ENCODE data around the gene ABCA4. TPM values are rescaled to one million over a fixed set of nuclear protein-coding genes. Genes with fewer than 3 reads are reported as not detected.
A peak's percentile ranks its signal among the peaks of the same experiment; 100 is the strongest.

The ABCA4 gene
- total RNA-seq, 2 experiments from 2014 or later, result not detected

DNA sequence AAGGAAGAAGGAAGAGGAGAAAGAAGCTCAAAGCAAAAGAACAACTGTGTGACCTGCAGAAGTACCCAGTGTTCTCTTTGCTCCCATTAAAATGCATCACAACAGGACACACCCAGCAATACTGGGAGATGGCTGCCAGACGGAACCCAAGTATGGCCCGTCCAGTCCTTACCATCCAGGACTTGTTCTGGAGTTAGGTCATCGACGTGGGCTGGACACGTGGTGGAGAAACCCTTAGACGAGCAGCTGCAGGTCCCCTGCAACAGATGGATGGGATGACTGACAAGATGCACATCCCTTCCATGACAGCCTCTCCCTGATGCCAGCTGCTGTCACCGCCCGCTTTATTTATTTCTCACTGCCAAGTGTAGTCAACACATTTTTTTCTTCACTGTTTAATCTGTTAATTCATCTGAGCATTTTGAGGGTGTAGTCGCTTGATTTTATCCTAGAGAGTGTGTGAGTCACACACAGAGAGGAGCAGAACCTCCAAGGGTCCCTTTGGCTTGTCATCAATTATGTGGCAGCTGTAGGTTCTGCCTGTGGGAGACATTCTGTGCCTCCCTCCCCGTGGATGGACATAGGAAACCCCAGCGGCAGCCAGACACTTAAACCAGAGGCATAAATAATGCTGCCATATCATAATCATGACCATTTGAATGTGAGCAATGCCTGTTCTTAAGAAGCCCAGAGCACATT is 80.9 kb downstream of the ABCA4 start:
- CTCF ChIA-PET, result interaction anchor here (0.8 to 7.6 kb wide), 25 partner anchors 9 to 1003 kb away, joined by 3 to 62 read pairs (median 5); no protein-coding TSS in a partner anchor
- H3K36me3 Mint-ChIP-seq, result no peaks in the 10 kb centered on the region
- no peak for DNase-seq
- peaks cover 45% of the 10 kb centered on the region for H3K27me3 Mint-ChIP-seq
- peaks cover 15% of the 10 kb centered on the region for H3K4me1 Mint-ChIP-seq
- no peak for ATAC-seq
- H3K4me3 Mint-ChIP-seq, result no peak overlapping the region
- H3K27ac Mint-ChIP-seq, result no peak overlapping the region
- no peaks in the 10 kb centered on the region for H3K9me3 Mint-ChIP-seq (ENCODE audit: low read depth)

DNA sequence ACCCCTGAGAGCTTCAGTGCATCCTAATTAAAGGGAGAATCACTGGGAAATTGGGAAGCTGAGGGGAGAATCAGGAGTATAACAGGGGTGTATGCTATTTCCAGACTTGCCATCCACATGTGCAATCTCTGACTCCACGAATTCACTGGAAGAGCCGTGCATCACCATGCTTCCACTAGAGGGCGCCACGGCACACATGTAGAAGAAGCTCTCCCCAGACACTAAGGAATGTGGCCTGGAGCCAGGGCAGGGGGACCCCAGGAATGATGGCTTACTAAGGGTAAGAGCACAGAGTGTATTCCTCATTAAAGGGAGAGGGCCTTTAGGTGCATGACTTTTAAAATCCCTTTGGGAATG is 81.5 kb downstream of the ABCA4 start:
- Mint-ChIP-seq H3K27me3 (peaks cover 45% of the 10 kb centered on the region), H3K4me1 (peaks cover 15% of the 10 kb centered on the region), H3K27ac (no peak overlapping the region), H3K4me3 (no peak overlapping the region), H3K36me3 (no peaks in the 10 kb centered on the region), H3K9me3 (ENCODE audit: low read depth) (no peaks in the 10 kb centered on the region)
- DNase-seq, result peak; percentile 63
- ATAC-seq, result no peak
- CTCF ChIA-PET, result interaction anchor here (0.8 to 7.6 kb wide), 23 partner anchors 9 to 1004 kb away, joined by 3 to 62 read pairs (median 5); no protein-coding TSS in a partner anchor

DNA sequence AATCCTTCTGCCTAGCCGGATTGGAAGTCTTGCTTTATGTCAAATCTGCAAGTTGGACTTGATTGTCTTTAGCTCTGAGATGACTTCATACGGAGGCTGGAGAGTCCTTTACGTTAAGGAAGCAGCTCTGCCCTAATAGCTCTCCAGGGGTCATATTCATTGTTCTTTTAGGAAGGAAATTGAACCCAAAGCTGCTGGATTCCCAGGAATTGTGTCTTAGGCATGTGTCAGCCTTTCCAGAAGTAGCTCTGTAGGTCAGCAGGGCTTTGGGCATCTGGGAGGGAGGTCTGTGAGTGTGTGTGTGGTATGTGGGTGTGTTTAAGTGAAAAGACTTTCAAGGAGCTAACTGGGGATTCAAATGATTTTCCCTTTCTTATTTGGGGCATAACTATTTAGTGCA is 82.4 kb downstream of the ABCA4 start:
- no peaks in the 10 kb centered on the region for H3K9me3 Mint-ChIP-seq (ENCODE audit: low read depth)
- peaks cover 50% of the 10 kb centered on the region for H3K27me3 Mint-ChIP-seq
- H3K27ac Mint-ChIP-seq, result no peak overlapping the region
- peaks cover 11% of the 10 kb centered on the region for H3K4me1 Mint-ChIP-seq
- CTCF ChIA-PET, result interaction anchor here (1.7 to 7.6 kb wide), 5 partner anchors 12 to 768 kb away, joined by 6 to 62 read pairs (median 18); no protein-coding TSS in a partner anchor
- ATAC-seq, result no peak
- H3K36me3 Mint-ChIP-seq, result no peaks in the 10 kb centered on the region
- no peak for DNase-seq
- H3K4me3 Mint-ChIP-seq, result no peak overlapping the region

DNA sequence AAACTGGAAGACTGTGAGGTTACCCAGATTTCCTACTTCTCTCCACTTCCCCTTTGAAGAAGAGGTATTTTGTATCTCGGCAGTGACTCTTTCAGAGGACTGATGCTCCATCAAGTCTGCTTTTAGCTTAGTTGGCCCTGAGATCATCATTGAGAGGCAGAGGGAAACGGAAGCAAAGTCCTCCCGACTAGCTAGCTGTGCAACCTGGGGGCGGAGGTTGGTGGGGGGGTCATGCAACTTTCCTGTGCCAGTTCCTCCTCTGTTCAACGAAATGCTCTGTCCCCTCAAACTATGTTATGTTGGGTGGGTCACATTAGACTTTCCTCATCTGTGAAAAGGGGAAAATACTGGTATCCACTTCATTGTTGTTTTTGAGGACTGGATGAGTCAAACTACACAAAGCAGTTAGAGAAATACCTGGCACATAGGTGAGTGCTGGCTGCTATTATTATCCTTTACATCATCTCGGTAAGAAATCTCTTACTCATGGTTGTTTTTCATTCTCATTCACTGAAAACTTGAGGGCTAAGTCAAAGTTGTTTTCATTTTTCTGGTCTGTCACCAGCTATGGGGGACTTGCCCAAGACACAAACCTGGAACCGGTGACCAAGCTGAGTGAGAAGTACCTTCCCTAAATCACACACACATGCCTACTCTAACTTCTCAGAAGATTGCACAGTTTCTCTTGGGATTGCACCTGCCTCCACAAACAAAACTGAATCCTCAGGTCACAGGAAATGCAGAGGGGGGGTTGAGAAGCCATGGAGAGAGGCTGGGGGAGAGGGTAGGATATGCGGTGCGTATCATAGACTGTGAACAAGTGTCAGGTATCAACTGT is 83.3 kb downstream of the ABCA4 start:
- Mint-ChIP-seq H3K4me3 (no peak overlapping the region), H3K27me3 (peaks cover 52% of the 10 kb centered on the region), H3K36me3 (no peaks in the 10 kb centered on the region), H3K4me1 (peaks cover 11% of the 10 kb centered on the region), H3K9me3 (ENCODE audit: low read depth) (no peaks in the 10 kb centered on the region), H3K27ac (no peak overlapping the region)
- DNase-seq (no peak), ATAC-seq (no peak)
- CTCF ChIA-PET, result interaction anchor here (1.3 to 7.6 kb wide), 5 partner anchors 8 to 24 kb away, joined by 3 to 62 read pairs (median 11); no protein-coding TSS in a partner anchor

DNA sequence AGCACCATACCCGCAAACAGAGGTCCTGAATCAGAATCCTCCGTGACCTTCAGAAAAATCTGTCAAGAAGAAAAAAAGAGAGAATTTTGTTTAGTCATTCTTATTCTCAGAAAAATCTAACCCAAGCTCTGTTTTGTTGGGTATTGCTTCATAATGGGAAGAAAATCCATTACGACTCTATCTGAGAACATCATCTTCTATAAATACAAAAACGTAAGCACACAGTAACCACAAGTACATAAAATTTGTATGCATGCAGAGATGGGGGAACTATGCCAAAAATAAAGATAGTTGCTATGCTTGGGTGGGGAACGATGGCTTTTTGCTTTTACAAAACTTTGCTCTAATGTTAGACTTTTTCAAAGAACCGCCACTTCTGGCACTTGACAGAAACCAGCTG is 84.2 kb downstream of the ABCA4 start:
- no peaks in the 10 kb centered on the region for H3K36me3 Mint-ChIP-seq
- no peak for ATAC-seq
- H3K9me3 Mint-ChIP-seq (ENCODE audit: low read depth), result no peaks in the 10 kb centered on the region

DNA sequence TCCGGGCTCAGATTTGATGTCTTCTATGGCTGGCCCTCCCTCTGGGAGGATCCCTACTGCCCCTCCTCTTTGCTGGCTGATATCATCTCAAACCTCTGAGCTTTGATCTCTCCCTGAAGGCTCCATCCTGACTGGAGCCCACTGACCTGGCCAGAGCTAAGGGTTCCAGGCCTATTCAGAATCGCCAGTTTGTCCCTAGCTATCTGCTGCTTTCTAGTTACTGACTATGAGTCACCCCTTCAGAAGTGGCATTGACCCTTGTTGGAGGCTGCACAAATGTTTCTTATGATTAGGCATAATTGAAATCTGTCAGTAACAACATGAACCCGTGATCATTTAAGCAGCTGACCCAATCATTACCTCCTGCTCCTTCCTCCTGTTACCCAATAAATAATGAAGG is 87.1 kb downstream of the ABCA4 start:
- Mint-ChIP-seq H3K4me1 (peaks cover 11% of the 10 kb centered on the region), H3K36me3 (no peaks in the 10 kb centered on the region), H3K27ac (no peak overlapping the region), H3K4me3 (no peak overlapping the region), H3K27me3 (peaks cover 38% of the 10 kb centered on the region), H3K9me3 (ENCODE audit: low read depth) (no peaks in the 10 kb centered on the region)
- no peak for ATAC-seq
- CTCF ChIA-PET, result interaction anchor here (0.6 to 2.2 kb wide), 4 partner anchors 11 to 301 kb away, joined by 3 to 12 read pairs (median 7); no protein-coding TSS in a partner anchor
- no peak for DNase-seq

More for the DNA sequence above, 84.2 kb downstream of the ABCA4 start:
- no peak overlapping the region for H3K4me3 Mint-ChIP-seq
- CTCF ChIA-PET, result interaction anchor here (1.3 to 7.6 kb wide), 3 partner anchors 9 to 15 kb away, joined by 3 to 62 read pairs (median 11); no protein-coding TSS in a partner anchor
- no peak overlapping the region for H3K27ac Mint-ChIP-seq
- H3K27me3 Mint-ChIP-seq, result peaks cover 48% of the 10 kb centered on the region
- peaks cover 11% of the 10 kb centered on the region for H3K4me1 Mint-ChIP-seq
- DNase-seq, result no peak

DNA sequence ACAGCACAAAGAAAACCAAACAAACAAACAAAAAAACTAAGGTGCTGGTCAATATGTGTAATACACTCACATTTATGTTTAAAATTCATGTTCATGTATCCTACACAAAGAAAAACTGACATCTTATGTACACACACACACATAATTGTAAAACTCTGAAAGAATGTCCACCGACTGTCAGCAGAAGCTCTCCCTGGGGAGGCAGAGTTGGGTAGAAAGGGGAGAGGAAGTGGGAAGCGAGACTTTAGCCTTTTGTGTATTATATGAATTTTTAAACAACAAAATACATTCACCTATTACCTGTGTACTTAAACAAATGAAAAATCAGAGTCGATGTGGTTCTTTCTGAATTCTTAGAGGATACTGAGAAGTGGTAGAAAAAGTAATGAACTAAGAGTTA is 88.3 kb downstream of the ABCA4 start:
- Mint-ChIP-seq H3K4me3 (no peak overlapping the region), H3K4me1 (peaks cover 8% of the 10 kb centered on the region)
- DNase-seq, result no peak

DNA sequence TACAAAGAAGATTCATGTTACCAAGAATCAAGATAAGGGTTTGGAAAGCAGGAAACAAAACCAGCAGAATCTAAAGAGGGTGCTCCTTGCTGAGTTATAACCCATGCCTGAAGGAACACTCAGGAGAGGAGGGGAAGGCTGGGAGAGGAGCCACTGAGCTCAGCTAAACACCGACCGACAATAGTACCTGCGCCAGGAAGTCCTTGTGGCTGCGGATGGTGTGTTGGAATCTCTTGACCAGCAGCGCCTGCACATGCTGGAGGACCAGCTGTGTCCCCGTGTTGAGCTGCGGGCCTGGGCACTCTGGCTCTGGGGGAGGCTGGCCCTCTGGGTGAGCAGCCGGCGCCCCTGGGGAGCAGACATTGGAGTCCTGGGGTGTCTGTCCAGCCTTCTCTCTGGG is 89.4 kb downstream of the ABCA4 start:
- H3K36me3 Mint-ChIP-seq, result no peaks in the 10 kb centered on the region
- DNase-seq (no peak), ATAC-seq (no peak)
- H3K4me3 Mint-ChIP-seq, result no peak overlapping the region
- H3K4me1 Mint-ChIP-seq, result peaks cover 2% of the 10 kb centered on the region
- no peak overlapping the region for H3K27ac Mint-ChIP-seq
- no peaks in the 10 kb centered on the region for H3K9me3 Mint-ChIP-seq (ENCODE audit: low read depth)
- H3K27me3 Mint-ChIP-seq, result peaks cover 22% of the 10 kb centered on the region
- CTCF ChIA-PET, result interaction anchor here (1.1 to 3.4 kb wide), 2 partner anchors 9 to 774 kb away, joined by 3 to 20 read pairs; no protein-coding TSS in a partner anchor

More for the DNA sequence above, 88.3 kb downstream of the ABCA4 start:
- CTCF ChIA-PET, result interaction anchor here (1.1 to 2.2 kb wide), 2 partner anchors 11 to 773 kb away, joined by 3 to 12 read pairs; no protein-coding TSS in a partner anchor
- Mint-ChIP-seq H3K27ac (no peak overlapping the region), H3K9me3 (ENCODE audit: low read depth) (no peaks in the 10 kb centered on the region), H3K27me3 (peaks cover 30% of the 10 kb centered on the region), H3K36me3 (no peaks in the 10 kb centered on the region)
- ATAC-seq, result no peak

DNA sequence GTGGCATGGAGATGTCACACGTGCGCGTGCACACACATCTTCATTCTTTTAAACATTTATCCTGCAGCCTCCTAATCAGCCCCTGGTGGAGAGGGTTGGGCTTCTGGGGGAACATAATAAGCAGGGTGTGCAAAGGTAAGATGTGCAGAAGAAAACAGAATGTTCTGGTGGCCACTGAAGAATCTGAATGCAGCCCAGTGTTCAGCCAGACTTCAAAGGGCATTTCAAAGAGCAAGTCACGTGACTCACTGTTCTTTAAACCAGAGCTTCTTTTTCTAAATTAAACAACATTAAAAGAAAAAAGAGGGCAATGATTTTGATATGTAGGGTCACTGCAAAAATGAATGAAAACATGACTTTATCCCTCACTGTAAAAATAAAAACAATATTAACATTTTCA is 89.8 kb downstream of the ABCA4 start:
- Mint-ChIP-seq H3K27me3 (peaks cover 21% of the 10 kb centered on the region), H3K27ac (no peak overlapping the region)
- ATAC-seq, result no peak

DNA sequence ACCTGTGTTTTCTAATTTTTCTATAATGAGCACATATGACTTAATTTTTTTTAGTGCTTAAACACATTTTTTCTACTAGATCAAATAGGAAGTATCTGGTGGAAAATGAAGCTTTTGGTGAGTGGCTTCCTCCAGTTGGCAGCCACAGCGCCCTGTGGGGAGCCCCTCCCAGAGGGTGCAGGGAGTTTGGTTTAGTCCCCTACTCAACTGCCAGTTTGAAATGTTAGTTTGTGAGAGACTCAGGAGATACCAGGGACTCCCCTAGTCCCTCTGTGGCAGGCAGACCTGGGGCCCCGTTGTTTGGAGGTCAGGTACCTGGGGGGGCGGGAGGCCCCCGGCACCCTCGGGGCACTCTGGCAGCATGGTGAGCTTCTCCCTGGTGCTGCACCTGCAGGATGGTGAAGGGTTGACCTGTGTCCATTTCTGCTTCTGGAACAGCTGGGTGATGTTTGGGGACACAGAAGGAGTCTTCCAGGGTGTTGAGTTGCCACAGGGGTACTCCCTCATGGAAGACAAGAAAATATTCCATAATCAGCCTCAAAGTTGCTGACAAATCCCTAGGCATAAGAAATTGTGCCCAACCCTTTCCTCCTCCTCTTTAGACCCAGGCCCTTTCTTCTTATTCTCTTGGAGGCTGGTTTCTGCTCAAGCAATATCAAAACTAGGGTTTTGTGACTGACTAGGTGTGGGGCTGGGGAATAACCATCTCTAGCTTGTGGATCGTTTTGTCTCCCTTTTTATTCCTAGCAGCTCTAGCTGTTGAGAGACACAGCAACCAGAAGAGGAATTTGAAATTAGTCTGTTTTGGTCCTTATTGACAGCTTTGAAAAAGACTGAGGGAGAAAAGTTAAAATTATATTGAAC is 91.6 kb downstream of the ABCA4 start:
- no peaks in the 10 kb centered on the region for H3K4me1 Mint-ChIP-seq
- no peaks in the 10 kb centered on the region for H3K9me3 Mint-ChIP-seq (ENCODE audit: low read depth)
- peaks cover 20% of the 10 kb centered on the region for H3K27me3 Mint-ChIP-seq
- H3K27ac Mint-ChIP-seq, result no peak overlapping the region
- H3K4me3 Mint-ChIP-seq, result no peak overlapping the region
- DNase-seq (no peak), ATAC-seq (no peak)
- H3K36me3 Mint-ChIP-seq, result no peaks in the 10 kb centered on the region
- CTCF ChIA-PET, result interaction anchor here (0.7 to 3.4 kb wide), 2 partner anchors 12 to 41 kb away, joined by 3 to 20 read pairs; no protein-coding TSS in a partner anchor

More for the DNA sequence above, 89.8 kb downstream of the ABCA4 start:
- Mint-ChIP-seq H3K9me3 (ENCODE audit: low read depth) (no peaks in the 10 kb centered on the region), H3K4me3 (no peak overlapping the region), H3K36me3 (no peaks in the 10 kb centered on the region), H3K4me1 (peaks cover 2% of the 10 kb centered on the region)
- no peak for DNase-seq
- CTCF ChIA-PET, result interaction anchor here (3.4 kb wide), 1 partner anchor 10 kb away, joined by 20 read pairs; no protein-coding TSS in a partner anchor

DNA sequence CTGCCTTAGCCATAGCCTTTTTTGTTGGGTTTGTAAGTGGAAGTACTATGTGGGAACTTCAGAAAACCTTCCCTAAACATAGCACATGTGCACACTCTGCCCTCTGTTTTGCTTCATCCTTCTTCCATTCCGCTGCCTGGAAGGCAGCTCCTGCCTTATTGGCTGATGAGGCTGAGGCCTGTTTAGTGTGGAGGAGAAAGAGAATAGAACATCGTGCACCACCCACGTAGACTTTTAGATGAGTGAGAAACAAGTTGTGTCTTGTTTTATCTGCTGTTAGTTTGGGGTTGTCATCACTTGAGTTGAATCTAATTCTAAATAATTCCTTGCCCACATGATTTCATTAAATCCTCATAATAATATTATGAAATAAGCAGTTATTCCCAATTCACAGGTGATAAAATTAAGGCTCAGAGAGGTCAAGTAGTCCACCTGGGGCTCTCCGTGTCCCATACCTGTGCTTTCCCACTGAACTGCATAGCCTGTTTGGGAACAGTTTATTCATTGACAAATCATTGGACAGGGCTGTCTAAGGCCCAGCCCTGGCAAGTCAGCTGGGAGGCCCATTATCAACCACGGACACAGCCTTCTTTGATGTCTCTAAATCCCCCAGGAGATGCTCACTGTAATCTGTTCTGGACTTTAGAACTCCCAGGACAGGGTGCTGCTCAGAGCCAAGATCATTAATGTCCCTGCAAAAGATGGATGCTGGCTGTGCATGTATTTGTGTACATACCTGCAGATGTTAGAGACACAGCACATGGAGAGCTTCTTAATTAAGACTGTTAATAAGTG is 93.0 kb downstream of the ABCA4 start:
- DNase-seq (no peak), ATAC-seq (no peak)
- no peaks in the 10 kb centered on the region for H3K9me3 Mint-ChIP-seq (ENCODE audit: low read depth)
- no peaks in the 10 kb centered on the region for H3K36me3 Mint-ChIP-seq
- CTCF ChIA-PET, result interaction anchor here (3.9 kb wide), 1 partner anchor 10 kb away, joined by 62 read pairs; no protein-coding TSS in a partner anchor
- H3K27ac Mint-ChIP-seq, result no peak overlapping the region
- H3K4me1 Mint-ChIP-seq, result no peaks in the 10 kb centered on the region
- H3K4me3 Mint-ChIP-seq, result no peak overlapping the region
- H3K27me3 Mint-ChIP-seq, result peaks cover 15% of the 10 kb centered on the region

Measured in activated CD8-positive, alpha-beta memory T cell treated with anti-CD3 and anti-CD28 coated beads, Interleukin-2, amount 10 ng/mL, durations not matched to agents 7 days and 5 days (primary cell).